Measurements from ENCODE around the gene LY6G6F. TPM values are rescaled to one million over a fixed set of nuclear protein-coding genes. Genes with fewer than 3 reads are reported as not detected.

Gene LY6G6F
- total RNA-seq, 1 donor from 2014 or later, result not detected

DNA sequence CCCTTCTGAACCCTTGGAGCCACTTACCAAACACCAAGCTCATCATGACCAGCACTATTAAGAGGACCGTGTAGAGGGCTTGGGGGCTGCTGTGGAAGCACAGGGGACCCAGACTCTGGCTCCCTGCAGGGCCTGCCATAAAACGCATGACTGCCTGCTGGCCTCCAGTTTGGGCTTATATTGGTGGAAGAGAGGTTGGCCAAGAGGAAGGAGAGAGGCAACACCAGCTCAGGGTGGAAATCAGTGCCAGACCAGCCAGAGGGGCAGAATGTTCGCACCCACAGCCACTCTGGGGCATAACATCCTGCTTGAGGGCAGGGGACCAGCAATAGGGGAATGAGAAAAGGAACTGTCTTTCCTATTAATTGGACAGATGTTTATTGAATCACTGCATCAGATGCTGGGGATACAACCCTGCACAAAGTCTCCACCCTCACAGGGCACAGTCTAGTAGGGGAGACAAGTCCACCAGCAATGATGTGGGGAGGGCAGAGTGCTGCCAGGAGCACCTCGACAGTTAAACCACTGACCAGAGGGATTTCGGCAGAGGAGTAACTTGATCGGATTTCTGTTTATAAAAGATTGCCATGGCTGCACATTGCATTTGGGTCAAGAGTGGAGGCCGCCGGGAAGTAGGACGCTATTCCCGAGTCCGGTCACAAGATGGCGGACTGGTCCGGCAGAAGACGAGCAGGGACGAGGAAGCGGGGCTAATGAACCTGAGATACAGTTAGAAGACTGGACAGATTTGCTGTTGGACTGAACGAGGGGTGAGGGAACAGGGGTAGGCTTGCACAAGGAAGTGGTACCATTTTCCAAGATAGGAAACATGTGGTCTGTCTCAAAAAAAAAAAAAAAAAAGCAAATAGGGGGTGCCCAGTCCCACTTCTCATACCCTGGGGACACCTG is 26.2 kb upstream of the LY6G6F start, which contains the start of gene LY6G5C:
TSS of gene LY6G5C (minus strand) at position 842 of the 909 bp plus-strand sequence. CDS start at position 148, 694 bp downstream.
- Mint-ChIP-seq H3K27ac (peak within 1 kb of the TSS; percentile 85), H3K27me3 (no peaks in the 10 kb centered on the region)

DNA sequence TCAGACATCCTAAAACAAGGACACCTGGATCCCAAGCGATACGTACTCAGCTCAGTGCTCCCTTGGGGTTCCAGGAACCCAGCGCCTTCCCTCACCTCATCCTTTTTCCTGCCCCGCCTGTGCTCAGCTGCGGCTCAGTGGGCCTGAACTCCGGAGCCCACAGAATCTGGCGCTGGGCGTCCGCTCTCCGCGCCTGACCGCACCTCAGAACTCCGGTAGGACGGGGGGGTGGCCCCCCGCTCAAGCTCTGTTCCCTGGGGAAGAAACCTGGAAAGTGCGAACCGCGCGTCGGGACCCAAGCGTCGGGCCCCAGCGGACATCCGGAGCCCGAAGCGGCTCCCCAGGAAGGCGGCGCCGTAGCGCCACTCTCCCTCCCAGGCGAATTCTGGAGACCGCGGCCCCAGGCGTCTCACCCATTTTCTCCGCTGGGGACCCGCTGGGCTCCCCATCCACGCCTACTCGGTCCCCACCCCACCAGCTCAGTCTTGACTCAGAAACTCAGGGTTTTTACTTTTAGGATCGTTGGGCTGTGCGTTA is 25.5 kb upstream of the LY6G6F start:
- Mint-ChIP-seq H3K27ac (peak overlapping the region; percentile 85), H3K4me3 (ENCODE audit: low read depth) (peak overlapping the region; percentile 83), H3K36me3 (ENCODE audit: insufficient read depth) (peaks cover 5% of the 10 kb centered on the region), H3K4me1 (ENCODE audit: low read depth) (peaks cover 15% of the 10 kb centered on the region), H3K9me3 (ENCODE audit: low read depth) (no peaks in the 10 kb centered on the region), H3K27me3 (no peaks in the 10 kb centered on the region)
- TF ChIP-seq, protein P1, sequence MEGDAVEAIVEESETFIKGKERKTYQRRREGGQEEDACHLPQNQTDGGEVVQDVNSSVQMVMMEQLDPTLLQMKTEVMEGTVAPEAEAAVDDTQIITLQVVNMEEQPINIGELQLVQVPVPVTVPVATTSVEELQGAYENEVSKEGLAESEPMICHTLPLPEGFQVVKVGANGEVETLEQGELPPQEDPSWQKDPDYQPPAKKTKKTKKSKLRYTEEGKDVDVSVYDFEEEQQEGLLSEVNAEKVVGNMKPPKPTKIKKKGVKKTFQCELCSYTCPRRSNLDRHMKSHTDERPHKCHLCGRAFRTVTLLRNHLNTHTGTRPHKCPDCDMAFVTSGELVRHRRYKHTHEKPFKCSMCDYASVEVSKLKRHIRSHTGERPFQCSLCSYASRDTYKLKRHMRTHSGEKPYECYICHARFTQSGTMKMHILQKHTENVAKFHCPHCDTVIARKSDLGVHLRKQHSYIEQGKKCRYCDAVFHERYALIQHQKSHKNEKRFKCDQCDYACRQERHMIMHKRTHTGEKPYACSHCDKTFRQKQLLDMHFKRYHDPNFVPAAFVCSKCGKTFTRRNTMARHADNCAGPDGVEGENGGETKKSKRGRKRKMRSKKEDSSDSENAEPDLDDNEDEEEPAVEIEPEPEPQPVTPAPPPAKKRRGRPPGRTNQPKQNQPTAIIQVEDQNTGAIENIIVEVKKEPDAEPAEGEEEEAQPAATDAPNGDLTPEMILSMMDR (IDR thresholded peaks at IDR 0.05; ENCODE audit: unreplicated experiment), result peak; percentile 21
- no peak for DNase-seq (ENCODE audit: low spot score, unreplicated experiment)

More for the DNA sequence above, 26.2 kb upstream of the LY6G6F start, which contains the start of gene LY6G5C:
- Mint-ChIP-seq H3K36me3 (ENCODE audit: insufficient read depth) (peaks cover 2% of the 10 kb centered on the region), H3K4me1 (ENCODE audit: low read depth) (peaks cover 15% of the 10 kb centered on the region), H3K9me3 (ENCODE audit: low read depth) (no peaks in the 10 kb centered on the region), H3K4me3 (ENCODE audit: low read depth) (peak within 1 kb of the TSS; percentile 83)
- peak; percentile 51 for DNase-seq (ENCODE audit: low spot score, unreplicated experiment)
- TF ChIP-seq, protein P1 (IDR thresholded peaks at IDR 0.05; ENCODE audit: unreplicated experiment), result peak; percentile 72

DNA sequence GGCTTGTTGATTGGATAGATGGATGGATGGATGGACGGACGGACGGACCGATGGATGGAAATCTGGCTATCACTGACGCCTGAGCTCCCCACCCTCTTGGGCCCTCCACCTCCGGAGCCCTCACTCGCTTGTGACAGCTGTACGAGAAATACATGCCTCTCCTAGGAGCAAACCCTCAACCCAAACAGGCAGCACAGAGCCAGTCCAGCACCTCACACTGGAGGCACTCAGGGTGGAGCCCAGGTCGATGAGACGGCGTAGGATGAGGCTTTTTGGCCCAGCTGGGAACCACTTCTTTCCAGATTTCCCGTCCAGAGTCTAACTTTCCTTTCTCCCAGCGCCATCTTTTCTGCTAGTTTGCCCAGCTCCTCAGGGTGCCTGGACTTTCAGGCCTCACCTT is 23.1 kb upstream of the LY6G6F start:
- Mint-ChIP-seq H3K27ac (peak overlapping the region; percentile 92), H3K27me3 (no peaks in the 10 kb centered on the region), H3K4me1 (ENCODE audit: low read depth) (peaks cover 15% of the 10 kb centered on the region), H3K4me3 (ENCODE audit: low read depth) (peak overlapping the region; percentile 83), H3K9me3 (ENCODE audit: low read depth) (no peaks in the 10 kb centered on the region), H3K36me3 (ENCODE audit: insufficient read depth) (peaks cover 14% of the 10 kb centered on the region)
- DNase-seq (ENCODE audit: low spot score, unreplicated experiment), result no peak
- TF ChIP-seq, protein P1 (IDR thresholded peaks at IDR 0.05; ENCODE audit: unreplicated experiment), result no peak

DNA sequence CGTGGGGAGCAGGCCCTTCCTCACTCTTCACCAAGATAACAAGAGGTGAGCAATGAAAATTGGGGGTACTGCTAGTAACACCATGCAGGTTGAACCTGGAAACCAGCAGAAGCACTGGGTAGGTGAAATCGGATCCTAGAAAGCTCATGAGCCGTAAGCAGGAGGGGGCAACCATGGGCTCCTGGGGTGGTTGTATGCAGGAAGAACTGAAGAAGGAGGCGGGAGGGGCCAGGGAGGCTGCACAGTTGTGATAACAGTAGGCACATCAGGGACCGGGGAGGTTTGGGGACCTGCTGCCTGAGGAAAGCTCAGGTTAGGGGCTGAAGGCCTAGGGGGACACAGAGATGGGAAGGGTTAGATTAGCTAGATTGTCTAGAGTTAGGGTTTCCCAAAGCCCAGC is 20.2 kb upstream of the LY6G6F start:
- no peaks in the 10 kb centered on the region for H3K27me3 Mint-ChIP-seq

DNA sequence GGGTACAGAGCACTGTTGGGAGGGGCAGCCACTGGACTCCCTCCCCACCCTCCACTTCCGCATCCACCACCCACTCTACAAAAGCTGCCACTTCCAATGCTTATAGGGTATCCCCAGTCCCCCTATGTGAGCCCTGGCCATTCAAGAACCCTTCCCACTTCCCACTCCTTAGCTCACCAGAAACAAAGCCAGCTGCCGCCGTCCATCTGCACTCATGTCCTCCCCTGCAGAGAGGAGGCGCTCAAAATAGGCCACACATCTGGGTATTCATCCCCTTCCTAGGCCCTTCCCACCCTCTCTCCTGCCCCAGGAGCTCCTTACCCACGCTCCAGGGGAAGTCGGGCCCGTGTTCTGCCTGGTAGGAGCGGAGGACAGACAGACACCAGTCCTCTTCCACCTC is 19.3 kb upstream of the LY6G6F start:
- H3K27me3 Mint-ChIP-seq, result no peaks in the 10 kb centered on the region
- H3K9me3 Mint-ChIP-seq (ENCODE audit: low read depth), result no peaks in the 10 kb centered on the region

More for the DNA sequence above, 20.2 kb upstream of the LY6G6F start:
- Mint-ChIP-seq H3K9me3 (ENCODE audit: low read depth) (no peaks in the 10 kb centered on the region), H3K4me3 (ENCODE audit: low read depth) (no peak overlapping the region), H3K27ac (no peak overlapping the region), H3K4me1 (ENCODE audit: low read depth) (peaks cover 21% of the 10 kb centered on the region), H3K36me3 (ENCODE audit: insufficient read depth) (peaks cover 18% of the 10 kb centered on the region)
- TF ChIP-seq, protein P1 (IDR thresholded peaks at IDR 0.05; ENCODE audit: unreplicated experiment), result no peak
- no peak for DNase-seq (ENCODE audit: low spot score, unreplicated experiment)

More for the DNA sequence above, 19.3 kb upstream of the LY6G6F start:
- Mint-ChIP-seq H3K4me1 (ENCODE audit: low read depth) (peaks cover 18% of the 10 kb centered on the region), H3K4me3 (ENCODE audit: low read depth) (no peak overlapping the region), H3K36me3 (ENCODE audit: insufficient read depth) (peaks cover 19% of the 10 kb centered on the region), H3K27ac (no peak overlapping the region)
- DNase-seq (ENCODE audit: low spot score, unreplicated experiment), result no peak
- TF ChIP-seq, protein P1 (IDR thresholded peaks at IDR 0.05; ENCODE audit: unreplicated experiment), result no peak
